ENCODE data around the gene ADARB2.

DNA sequence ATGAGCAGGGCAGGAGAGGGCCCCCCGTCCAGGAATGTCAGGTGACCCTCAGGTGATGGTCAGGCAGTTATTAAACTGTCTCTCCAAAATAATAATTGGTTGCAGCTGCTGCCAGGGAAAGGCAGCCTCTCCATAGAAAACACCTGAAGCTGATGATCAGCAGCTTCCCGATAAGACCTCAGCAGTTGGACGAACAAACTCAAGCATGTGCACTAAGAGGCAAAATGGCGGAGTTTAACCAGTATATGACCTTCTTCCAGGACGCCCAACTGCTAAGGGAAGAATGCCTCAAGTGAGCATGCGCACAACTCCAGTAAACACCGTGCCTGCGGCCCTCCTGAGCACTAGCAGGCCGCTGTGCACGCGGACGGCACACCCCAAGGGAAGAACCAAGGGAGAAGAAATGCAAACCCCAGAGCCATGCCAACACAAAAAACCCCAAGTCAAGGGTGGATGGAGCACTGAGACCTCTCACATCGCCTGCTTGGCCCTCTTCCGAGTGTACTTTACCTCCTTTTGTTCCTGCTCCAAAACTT is 38.9 kb upstream of the ADARB2 start:
- TF ChIP-seq, protein P1, sequence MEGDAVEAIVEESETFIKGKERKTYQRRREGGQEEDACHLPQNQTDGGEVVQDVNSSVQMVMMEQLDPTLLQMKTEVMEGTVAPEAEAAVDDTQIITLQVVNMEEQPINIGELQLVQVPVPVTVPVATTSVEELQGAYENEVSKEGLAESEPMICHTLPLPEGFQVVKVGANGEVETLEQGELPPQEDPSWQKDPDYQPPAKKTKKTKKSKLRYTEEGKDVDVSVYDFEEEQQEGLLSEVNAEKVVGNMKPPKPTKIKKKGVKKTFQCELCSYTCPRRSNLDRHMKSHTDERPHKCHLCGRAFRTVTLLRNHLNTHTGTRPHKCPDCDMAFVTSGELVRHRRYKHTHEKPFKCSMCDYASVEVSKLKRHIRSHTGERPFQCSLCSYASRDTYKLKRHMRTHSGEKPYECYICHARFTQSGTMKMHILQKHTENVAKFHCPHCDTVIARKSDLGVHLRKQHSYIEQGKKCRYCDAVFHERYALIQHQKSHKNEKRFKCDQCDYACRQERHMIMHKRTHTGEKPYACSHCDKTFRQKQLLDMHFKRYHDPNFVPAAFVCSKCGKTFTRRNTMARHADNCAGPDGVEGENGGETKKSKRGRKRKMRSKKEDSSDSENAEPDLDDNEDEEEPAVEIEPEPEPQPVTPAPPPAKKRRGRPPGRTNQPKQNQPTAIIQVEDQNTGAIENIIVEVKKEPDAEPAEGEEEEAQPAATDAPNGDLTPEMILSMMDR (IDR thresholded peaks at IDR 0.05): no peak
- TF ChIP-seq POLR2AphosphoS5 (IDR thresholded peaks at IDR 0.05): no peak
